Measurements from ENCODE around the gene SMC2.

SMC2 gene

DNA sequence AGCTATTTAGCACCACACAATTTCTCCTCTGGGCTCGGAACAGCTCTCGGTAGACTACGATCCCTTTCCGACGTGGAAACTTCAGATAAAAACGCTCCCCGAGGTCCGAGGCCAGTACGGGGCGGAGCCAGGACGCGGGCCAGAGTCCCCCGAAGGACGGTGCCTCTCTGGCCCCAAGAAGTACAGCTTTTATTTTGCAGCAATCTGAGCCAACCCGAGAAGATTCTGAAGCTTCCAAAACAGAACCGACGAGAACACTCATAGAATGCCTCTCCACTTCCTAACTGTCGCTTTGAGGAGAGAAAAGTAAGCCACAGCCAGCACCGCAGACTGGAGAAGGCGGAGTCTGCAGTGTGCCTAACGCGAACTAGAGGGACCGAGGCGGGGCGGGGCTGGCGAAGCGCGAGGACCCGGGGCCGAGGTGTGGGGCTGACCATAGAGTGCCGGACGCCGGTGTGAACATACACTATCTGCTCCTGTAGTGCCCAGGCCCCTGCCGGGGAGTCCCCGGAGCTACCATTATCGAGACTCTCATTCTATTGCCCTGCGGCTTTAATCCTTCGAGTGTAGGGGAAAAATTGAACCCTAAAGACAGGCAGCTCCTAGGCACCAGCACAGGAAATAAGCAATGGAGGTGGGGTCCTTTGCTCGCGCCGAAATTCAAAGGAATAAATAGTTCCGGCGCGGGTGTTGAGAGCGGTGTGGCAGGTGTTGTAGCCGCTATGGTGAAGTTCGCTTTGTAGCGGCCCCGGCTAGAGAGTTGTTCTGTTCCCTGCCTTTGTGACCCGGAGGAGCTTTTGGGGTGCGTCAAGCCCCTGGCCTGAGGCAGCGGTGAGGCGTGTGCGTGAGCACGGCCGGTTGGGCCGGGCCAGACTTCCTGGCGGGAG lies at the start of gene SMC2:
TSS of gene SMC2 (plus strand) at position 663 of the 887 bp plus-strand sequence. CDS start 1,076 bp downstream, outside the sequence.
- peak; percentile 73 for DNase-seq

DNA sequence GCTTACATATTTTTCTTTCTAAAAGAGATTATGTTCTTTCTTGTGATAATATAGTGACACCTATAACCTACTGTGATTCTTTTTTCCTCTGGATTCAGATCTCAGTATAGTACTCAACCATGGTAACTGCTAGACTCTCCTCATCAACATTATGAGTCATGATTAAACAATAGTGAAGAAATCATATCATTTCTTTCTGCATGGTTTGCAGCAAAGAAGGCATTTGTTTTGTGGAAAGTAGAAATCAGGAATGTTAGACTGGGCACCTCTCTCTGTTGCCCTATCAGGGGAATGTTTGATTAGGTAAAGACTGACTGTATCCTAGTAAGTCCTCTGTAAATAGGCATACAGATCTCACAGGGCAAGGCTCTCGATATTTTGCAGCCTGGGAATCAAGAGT lies 25.6 kb upstream of the SMC2 start:
- no peak for DNase-seq

DNA sequence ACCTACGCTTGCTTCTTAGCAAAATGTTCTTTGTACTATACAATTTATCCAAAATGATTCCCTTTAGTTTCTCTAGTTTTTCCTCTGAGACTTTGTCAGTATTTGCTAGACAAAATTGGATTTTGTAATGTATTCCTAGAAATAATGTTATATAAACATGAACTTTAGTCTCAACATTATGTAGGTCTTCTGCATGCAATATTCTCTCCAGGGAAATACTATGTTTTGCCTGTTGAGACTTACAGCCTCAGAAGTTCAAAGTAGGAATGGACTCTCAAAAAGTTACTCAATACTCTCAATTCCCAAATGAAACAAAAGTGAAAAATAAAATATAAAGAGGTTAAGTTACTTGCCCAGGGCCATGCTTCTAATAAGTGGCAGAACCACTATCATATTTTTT lies 24.8 kb upstream of the SMC2 start:
- DNase-seq, result no peak

DNA sequence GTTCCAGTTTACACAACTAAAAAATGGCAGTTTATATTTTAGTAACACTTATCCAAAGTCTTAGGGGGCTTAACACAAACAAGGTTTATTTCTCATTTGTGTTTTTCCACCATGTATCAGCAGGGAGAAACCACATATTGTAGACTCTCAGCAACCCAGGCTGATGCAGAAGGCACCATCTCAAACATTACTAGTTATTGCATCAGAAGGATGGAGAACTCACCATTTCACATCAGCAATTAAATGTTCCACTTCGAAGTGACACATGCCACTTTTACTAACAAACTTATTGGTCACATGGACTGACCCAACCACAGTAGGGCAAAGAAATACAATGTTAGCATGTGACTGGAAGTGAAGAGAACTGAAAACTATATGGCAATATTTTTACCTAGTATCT lies 22.5 kb upstream of the SMC2 start:
- DNase-seq, result no peak

DNA sequence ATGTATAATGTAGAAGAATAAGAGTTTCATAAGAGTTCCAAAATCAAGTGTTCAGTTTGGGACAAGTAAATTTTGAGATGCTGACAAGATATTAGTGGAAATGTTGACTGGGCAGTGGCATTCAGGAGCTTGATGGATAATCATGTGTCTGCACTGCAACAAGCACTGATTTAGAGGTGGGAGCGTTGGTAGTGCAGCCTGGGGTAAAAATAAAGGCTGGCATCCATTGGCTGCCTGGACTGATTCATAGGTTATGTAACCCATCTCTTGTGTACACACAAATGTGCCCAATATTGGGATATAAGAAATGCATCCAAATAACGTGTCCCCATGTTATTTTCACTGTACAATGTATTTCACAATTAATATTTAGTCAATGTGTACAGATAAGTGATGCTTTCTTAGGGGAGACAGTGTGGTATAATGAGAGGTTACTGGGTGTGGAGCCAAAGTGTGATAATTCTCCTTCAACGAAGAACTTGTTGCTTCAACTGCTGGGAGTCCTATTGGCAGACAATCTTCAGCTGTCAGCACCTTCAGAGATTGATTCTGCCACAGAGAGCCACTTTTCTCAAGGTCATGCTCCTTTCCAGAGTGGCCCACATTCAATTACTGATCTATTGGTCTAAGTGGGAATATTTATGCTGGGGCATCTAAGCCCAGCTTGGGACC lies 20.9 kb upstream of the SMC2 start:
- DNase-seq, result no peak

DNA sequence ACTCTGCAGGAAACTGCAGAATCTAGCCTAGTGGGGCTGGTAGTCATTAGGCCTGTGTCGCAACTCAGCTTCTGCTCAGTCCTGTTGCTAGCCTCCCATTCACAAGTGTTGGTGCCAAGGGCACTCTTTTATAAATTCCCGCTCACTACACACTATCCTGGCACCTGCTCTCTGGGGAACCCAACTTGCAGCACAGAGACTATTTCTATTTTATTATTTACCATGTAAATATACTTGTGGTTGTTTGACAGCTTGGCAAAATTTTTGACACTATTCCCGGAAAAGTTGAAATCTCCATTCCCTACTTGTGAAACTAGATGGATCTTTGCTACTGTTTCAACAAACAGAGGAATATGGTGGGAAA lies 20.4 kb upstream of the SMC2 start:
- no peak for DNase-seq

DNA sequence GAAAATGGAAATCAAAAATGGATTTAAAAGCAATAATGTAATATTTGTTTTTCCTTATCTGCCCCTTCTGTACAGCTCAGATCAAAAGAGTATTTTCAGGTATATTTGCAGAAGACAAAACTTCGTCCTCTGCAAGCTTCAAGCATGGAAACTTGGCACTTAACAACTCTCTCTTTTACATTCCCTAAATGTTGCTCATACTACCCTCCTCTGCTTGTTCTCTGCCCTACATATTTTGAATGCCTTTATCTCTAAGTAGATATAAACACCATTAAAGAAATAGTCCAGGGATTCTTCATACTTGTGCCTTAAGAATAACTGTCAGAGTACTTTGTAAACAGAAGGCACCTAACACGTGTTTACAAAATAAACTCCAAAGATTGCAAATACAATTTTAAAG lies 19.2 kb upstream of the SMC2 start:
- DNase-seq, result no peak

DNA sequence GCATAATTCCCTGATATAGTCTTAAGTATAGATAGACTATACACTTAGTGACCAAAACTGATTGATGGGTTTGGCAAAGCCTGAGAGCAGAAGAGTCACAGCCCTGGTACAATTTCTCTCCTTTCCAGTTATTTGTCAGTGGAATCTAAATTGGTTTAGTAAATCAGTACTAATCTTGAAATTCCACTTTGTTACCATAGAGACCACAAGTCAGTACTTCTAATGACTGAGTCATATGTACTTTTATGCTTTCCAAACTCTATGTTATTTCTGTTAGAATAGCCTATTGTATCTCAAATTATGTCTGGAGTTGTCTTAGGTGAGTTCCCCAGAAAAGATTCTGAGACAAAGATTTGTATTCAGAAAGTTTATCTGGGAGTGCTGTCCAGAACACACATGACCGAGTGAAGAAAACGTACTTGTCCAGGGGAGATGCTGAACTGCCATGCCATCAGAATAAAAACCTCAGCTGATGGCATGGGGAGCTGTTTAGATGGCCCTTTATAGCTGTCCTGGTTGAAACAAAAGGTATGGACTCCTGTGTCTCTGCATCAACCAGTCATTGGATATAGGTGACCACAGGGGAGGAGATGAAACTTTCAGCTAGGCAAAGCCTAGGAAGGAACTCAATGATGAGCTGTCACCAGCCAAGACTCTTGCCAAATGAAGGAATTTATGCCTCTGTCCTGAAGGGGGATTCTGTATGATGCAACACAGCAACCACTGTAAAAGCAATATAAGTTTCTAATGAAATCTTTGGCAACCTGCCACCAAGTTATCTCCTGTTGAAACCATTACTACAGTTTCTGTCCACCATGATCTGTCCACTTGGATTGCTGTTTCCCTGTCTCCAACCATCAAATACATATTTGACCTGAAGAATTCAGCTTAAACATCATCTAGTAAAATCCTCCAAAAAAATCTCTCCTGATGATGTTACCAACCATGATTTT lies 18.0 kb upstream of the SMC2 start:
- DNase-seq, result no peak

DNA sequence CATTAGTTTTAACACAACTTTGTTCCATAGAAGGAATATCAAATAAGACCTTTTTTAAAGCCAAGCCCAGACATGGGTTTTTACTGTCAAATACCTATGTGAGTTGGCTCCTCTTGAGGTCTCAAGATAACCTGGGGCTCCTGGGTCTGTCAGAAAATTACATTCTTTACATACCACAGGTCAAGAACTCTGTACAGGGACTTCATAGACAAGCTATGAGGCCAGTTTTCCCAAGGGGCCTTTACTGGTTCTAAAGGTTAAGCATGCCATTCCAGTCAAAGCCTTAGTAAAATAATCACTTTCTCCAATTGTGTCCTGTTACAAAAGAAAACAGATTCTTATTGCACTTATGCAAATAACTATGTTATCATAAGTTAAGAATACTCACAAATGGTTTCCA lies 15.5 kb upstream of the SMC2 start:
- no peak for DNase-seq

DNA sequence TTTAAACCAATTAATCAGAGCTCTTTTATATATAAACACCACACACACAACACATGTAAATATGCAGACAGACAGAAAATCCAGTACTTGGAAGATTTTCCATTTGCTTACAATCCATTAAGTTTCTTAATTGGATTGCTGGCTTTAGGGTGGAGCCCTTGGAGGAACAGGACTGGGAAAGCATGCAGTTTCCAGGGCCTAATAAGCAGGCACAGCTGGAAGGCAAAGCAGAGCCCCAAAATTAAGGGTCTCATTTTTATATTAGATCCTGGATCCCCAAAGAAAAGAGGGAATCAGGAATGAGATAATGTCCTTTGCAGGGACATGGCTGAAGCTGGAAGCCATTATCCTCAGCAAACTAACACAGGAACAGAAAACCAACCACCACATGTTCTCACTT lies 13.1 kb upstream of the SMC2 start:
- DNase-seq, result no peak

DNA sequence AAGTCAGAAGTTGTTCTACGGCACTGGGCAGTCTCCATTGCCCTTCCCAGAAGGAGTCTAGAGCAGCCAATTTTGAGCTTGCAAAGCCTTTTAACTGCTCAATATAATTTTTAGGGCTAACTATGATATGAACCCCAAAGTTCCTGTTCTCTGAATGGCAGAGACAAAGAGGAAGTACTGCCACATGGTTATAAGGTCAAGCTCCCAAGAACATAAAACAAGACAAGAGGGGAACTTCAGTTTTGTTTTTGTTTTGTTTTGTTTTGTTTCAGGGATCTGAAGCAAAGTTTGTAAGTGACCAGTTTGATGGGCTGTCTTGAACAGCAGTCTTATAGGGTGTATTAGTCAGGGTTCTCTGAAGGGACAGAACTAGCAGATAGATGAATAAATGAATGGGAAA lies 11.9 kb upstream of the SMC2 start:
- no peak for DNase-seq

DNA sequence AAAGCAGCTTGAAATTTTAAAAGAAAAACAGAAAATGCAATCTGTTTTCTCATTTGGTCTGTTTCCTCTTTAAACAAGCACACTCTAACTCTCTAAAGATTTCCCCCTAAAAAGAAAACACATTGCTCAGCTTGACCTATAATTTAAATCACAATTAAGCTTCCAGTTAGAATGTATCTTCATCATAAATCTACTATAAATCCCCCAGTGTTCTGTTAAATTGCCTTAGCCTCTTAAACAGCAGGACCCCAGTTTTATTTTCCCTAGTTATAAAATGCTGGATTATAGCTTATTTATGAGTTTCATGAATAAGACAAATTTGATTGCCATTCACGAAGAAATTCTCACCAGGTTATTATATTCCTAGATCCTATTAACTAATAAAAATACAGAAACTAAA lies 8.6 kb upstream of the SMC2 start:
- no peak for DNase-seq

DNA sequence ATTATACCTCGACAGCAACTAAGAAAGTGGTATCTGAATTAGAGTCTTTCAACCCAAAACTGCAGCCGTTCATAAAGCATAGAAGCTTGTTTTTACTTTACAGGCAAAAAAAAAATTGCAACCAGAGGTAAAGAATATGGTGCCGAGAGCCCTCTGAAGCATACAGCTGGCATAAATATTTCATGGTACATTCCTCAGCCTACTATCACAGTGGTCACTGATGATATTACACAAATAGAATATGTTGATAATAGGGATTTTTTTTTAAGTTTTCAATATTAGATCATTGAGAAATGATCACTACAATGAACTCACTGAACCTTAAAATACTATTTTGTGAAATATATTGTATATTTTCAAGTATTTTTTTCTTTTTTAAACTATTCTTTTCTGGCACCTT lies 6.2 kb upstream of the SMC2 start:
- DNase-seq, result no peak

DNA sequence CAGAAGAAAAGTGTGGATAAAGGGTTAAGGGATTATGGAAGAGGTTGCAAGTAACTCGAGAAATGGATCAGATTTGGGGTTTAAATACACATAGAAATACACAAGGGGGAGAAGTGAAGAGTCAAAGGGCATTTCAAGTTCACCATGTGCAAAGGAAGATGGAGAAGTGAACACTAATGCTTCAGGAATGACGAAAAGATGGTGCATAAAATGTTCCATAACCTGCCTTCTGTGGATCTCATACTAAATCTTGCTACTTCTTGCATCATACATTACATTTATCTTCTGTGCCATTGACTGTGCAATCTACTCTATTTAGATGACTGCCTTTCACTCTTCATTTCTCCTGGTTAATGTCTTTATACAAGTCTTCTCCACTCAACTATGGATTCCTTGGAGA lies 5.7 kb upstream of the SMC2 start:
- DNase-seq, result no peak

DNA sequence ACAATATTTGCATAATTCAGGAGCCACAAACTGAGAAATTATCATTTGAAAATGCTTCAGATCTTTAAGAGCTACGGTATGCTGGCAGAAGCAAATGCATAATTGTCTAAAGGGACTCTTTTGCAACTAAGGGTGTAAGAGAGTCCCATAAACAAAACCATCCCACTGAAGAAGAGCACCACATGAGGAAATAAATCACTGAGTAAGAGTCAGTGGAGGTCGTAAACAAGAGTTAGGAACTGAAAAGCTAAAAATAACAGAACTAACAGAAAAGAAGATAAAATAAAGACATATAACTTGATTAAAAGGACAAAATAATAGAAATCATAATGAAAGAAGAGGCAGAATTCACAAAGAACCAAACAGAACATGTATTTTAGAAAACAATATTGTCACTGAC lies 3.5 kb upstream of the SMC2 start:
- DNase-seq, result no peak

DNA sequence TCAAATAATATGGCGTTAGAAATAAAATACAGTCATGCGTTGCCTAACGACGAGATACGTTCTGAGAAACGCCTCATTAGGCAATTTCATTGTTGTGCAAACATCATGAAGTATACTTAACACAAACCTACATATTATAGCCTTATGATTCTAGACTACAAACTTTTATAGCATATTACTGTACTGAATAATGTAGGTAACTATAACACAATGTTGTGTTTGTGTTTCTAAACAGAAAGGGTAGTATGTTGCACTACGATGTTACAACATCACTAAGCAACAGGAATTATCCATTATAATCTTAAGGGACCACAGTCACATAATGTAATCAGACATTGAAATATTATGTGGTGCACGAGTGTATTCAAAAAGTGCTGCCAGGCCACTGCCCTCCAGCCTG lies 3.0 kb upstream of the SMC2 start:
- DNase-seq, result no peak

DNA sequence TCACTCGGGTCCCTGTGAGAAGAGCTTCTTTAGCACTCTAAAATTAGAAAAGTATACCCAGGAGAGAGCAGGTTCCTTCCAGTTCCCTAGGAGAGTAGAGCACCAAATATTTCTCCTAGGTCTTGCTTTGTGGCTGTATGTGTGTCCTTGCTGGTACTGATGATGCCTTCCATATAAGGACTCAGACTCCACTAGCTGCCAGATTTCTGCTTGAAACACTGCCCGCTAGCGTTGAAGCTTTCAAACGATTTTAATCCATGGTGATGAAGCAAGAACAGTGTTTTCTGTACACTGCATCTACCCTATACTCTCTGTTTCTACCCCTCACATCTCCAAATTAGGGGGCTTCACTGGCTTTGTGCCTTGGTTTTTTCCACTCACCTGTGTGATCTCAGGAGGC lies 2.4 kb upstream of the SMC2 start:
- DNase-seq, result no peak

DNA sequence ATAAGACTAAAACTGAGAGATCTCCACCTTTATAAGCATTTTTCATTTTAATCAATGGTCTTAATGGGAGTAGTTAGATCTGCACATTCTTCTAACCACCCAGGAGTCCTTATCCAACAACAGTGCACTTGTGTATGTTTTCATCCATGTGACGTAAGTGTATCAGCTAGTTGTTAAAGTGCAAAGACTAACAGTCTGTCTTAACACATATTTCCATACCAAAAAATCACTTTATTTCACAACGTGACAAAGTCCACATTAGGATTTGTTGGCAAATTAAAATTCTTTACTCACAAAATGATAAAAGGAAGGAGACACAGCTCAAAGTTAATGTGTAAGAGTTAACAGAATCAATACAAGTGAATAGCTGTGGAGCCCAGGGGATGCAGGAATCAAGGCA lies 1.9 kb upstream of the SMC2 start:
- DNase-seq, result no peak

DNA sequence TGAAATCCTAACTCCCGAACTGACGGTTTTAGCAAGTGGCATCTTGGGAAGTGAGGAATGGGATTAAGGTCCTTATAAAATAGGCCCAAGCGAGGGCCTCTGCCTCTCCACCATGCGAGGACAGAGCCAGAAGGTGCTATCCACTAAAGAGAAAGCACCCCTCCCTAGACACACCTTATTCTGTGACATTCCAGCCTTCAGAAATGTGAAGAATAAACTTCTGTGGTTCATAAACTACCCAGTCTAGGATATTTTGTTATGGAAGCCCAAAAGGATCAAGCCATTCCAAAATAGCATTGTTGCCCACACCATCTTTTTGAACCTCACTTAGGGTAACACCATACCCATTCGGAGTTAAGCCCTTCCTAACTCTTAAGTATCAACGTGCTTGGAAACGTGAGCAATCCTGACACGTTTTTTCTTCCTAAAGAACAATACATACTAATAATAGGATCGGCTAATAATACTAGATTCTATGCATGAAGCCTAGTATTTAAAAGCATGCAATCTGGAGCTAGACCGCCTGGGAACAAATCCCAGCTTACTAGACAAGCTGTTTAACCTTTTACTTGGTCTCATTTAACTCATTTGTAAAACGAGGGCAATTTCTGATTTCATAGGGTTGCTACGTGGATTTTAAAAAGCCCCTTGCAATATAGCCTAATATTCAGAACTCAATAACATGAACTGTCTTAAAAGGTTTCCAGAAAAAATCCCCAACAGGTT lies 1.1 kb upstream of the SMC2 start:
- no peak for DNase-seq

DNA sequence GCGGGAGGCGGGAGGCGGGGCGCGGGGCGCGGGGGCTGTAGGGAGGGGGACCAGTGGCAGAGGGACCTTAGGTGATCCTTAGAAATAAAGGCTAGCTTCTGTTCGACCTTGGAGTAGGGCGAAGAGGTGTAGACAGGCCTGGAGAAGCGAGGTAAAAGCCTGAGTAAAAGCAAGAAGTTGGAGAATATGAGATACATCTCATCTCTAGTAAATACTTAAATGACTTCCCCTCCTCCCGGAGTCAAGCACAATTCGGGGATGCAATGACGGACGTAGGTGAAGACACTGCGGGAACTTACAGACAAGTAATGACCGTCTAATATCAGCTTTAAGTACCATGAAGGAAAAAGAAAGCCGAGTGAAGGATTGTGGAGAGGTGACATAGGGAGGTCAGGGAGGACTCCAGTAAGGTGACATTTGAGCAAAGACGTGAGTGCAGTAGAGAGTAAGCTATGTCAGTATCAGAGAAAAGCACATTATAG lies 466 bp downstream of the SMC2 start:
- no peak for DNase-seq

DNA sequence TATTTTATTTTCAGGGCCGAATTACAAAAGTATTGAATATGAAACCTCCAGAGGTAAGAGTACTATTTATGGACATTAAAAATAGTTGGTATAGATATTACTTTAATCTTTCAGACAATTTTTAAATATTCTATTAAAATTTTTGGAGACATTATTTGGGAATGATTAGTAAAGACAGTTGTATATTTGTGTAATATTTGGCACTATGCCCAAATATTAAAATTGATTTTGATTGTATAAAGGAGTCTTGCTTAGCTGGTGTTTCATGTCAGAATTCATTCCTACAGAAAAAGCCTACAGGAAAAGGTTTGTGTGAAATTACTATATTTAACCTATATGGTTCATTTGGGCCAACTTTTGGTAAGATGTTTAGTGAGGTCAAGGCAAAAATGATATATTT lies 5.5 kb downstream of the SMC2 start:
- no peak for DNase-seq

DNA sequence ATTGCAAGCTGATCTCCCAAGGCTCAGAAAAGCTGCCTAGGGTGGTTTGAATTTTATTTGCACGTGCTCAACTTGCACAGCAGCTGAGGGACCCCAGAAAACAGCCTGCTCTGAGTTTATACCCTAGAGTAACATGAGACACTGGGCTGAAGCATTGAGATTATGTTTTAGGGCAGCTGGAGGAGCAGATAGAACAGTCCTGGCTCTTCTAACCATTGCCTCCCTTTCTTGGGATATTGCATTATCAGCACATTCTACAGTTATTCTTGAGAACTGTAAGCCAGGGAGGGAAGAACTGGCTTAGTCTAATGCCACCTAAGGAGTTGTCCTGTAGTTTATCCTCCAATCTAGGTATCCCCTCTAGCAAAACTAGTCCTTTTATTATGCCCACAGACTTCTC lies 10.3 kb downstream of the SMC2 start:
- DNase-seq, result no peak

DNA sequence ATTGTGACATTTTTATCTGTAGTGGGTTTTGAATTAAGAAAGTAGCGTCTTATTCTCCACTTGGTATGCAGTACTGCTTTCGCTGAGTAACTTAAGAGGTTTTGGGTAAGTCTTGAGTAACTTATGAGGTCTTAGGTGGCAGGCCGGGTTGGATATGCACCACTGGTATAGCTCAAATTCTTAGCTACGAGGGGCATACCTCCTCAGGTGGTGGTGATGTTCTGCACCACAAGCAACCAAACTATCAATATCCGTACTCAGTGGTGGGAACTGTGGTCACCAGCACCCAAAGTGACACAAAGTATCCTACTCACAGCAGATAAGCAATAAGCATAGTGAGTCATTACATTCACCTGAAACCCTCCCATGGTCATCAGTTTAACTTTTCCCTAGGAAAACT lies 13.7 kb downstream of the SMC2 start:
- DNase-seq, result no peak
